GM12878 (cell line): Measurements from ENCODE around the gene ENTREP1. TPM values are rescaled to one million over a fixed set of nuclear protein-coding genes. Genes with fewer than 3 reads are reported as not detected.

Experiments
- ATAC-seq: fragments of 200-7000 bp; cut with Tn5 transposase; 3 replicates; pipeline ENCODE4 v1.9.1; 2020; ENCODE audit warnings: mild to moderate bottlenecking, moderate library complexity
- BruUV-seq: library from RNA; stranded (reverse); fragments of 400-500 nt; replicated peaks from 2 replicates; lab custom pipeline; 2021; lab: Mats Ljungman, UMichigan
- CTCF ChIA-PET: fragments of 300-600 bp; sonication (Branson Sonifier 250); formaldehyde crosslinking; extraction: SDS; loops from one replicate; lab custom pipeline; 2021; ENCODE audit warnings: inconsistent platforms; lab: Yijun Ruan, JAX
- POLR2A ChIA-PET: fragments of 350-600 bp; formaldehyde crosslinking; extraction: SDS; loops from one replicate; lab custom pipeline; 2021; ENCODE audit warnings: inconsistent platforms; lab: Charles Lee
- RAD21 ChIA-PET: fragments of 300-600 bp; sonication (Branson Sonifier 250); formaldehyde crosslinking; loops from one replicate; lab custom pipeline; 2023; ENCODE audit warnings: antibody characterized with exemption; ENCODE audit not compliant: unreplicated experiment; lab: Charles Lee
- SMC1A ChIA-PET: fragments of 300-600 bp; sonication (Branson Sonifier 250); formaldehyde crosslinking; loops from one replicate; lab custom pipeline; 2023; ENCODE audit not compliant: unreplicated experiment, uncharacterized antibody; lab: Charles Lee
- DNase-seq: peaks from one replicate; pipeline ENCODE4 v3.0.0-alpha.2; 2011; ENCODE audit warnings: low read depth, low spot score
- FAIRE-seq: peaks from 3 replicates; lab custom pipeline; 2011; peaks lifted over from hg19 to GRCh38; lab: Jason Lieb, UNC
- H2AFZ ChIP-seq: 2 replicates; pipeline ENCODE4 v1.6.0; 2011; ENCODE audit warnings: low read depth, low read length, control low read depth; ENCODE audit not compliant: control insufficient read depth
- H3K27ac ChIP-seq: 2 replicates; pipeline ENCODE4 v1.5.1; 2011; ENCODE audit warnings: control low read depth; ENCODE audit not compliant: control insufficient read depth, insufficient read depth
- H3K27me3 ChIP-seq, 2 experiments: replicated peaks in 1 of 2; 2 replicates each; pipeline versions ENCODE4 v1.6.0 to v1.6.1; 2011; ENCODE audit warnings: low read length in 1 of 2; ENCODE audit not compliant: control insufficient read depth in 2 of 2, insufficient read depth in 2 of 2
- H3K36me3 ChIP-seq, 2 experiments: 2 replicates each; pipeline ENCODE4 v1.5.1; 2011; ENCODE audit warnings: low read length in 1 of 2; ENCODE audit not compliant: control insufficient read depth in 2 of 2, insufficient read depth in 2 of 2
- H3K4me1 ChIP-seq: 2 replicates; pipeline ENCODE4 v1.6.1; 2011; ENCODE audit warnings: mild to moderate bottlenecking, low read length, moderate library complexity, mixed read lengths; ENCODE audit not compliant: control insufficient read depth, insufficient read depth
- H3K4me2 ChIP-seq: 2 replicates; pipeline ENCODE4 v1.6.0; 2011; ENCODE audit warnings: control low read depth; ENCODE audit not compliant: control insufficient read depth, insufficient read depth
- H3K4me3 ChIP-seq: fragments of 200-600 bp; sonication (generic); 2 replicates; pipeline ENCODE4 v1.5.1; 2016
- H3K79me2 ChIP-seq: 2 replicates; pipeline ENCODE4 v1.6.0; 2011; ENCODE audit warnings: low read length; ENCODE audit not compliant: control insufficient read depth, insufficient read depth
- H3K9ac ChIP-seq: 2 replicates; pipeline ENCODE4 v1.8.0; 2011; ENCODE audit warnings: low read length, control low read depth, mixed read lengths; ENCODE audit not compliant: control insufficient read depth, insufficient read depth
- H3K9me3 ChIP-seq: replicated peaks from 3 replicates; pipeline ENCODE4 v1.5.1; 2011; ENCODE audit warnings: mild to moderate bottlenecking, low read length; ENCODE audit not compliant: control insufficient read depth, insufficient read depth
- H4K20me1 ChIP-seq: 2 replicates; pipeline ENCODE4 v1.6.0; 2011; ENCODE audit not compliant: control insufficient read depth, insufficient read depth
- CBFB ChIP-seq: IDR thresholded peaks from 2 replicates; pipeline ENCODE4 v1.6.1; 2016; ENCODE audit warnings: antibody characterized with exemption, low read depth
- CREM ChIP-seq: IDR thresholded peaks from 2 replicates; pipeline ENCODE4 v1.6.1; 2014; ENCODE audit warnings: antibody characterized with exemption, low read depth
- CUX1 ChIP-seq: IDR thresholded peaks from 2 replicates; pipeline ENCODE4 v1.6.1; 2012; ENCODE audit warnings: improper control_type of control experiment, low read depth, low read length; ENCODE audit not compliant: insufficient replicate concordance
- MEF2A ChIP-seq: IDR thresholded peaks from 2 replicates; pipeline ENCODE4 v1.6.1; 2011; ENCODE audit warnings: low read depth, mild to moderate bottlenecking, low read length, moderate library complexity; ENCODE audit not compliant: insufficient read depth
- RB1 ChIP-seq: fragments of 450-650 bp; formaldehyde crosslinking; IDR thresholded peaks from 2 replicates; pipeline ENCODE4 v1.6.1; 2017; ENCODE audit warnings: mild to moderate bottlenecking, borderline replicate concordance
- RELB ChIP-seq: fragments of 450-650 bp; IDR thresholded peaks from 2 replicates; pipeline ENCODE4 v1.6.1; 2017; ENCODE audit warnings: low read depth, mild to moderate bottlenecking, moderate library complexity
- SKIL ChIP-seq: fragments of 450-650 bp; IDR thresholded peaks from 2 replicates; pipeline ENCODE4 v1.6.1; 2017; ENCODE audit warnings: mild to moderate bottlenecking, low read depth, inconsistent platforms; ENCODE audit not compliant: poor library complexity, severe bottlenecking
- SMARCA5 ChIP-seq: fragments of 450-650 bp; IDR thresholded peaks from 2 replicates; pipeline ENCODE4 v1.6.1; 2017; ENCODE audit warnings: mild to moderate bottlenecking
- ZNF207 ChIP-seq: fragments of 450-650 bp; IDR thresholded peaks from 2 replicates; pipeline ENCODE4 v1.6.1; 2014; ENCODE audit warnings: antibody characterized with exemption, mild to moderate bottlenecking, borderline replicate concordance
- WGBS: methylation state at CpG from one replicate; pipeline ENCODE4 v1.1.6; 2016; ENCODE audit warnings: low lambda C conversion rate; ENCODE audit not compliant: insufficient replicate concordance, insufficient coverage; ENCODE audit errors: missing lambda C conversion rate; 5-methylcytosine and 5-hydroxymethylcytosine counted together
- in situ Hi-C: fragments of 300-500 bp; cut with MboI; formaldehyde crosslinking; loops from 9 replicates; pipeline ENCODE4 v1.14.3; 2018; ENCODE audit warnings: mixed read lengths
- intact Hi-C: fragments of 100-400 bp; cut with micrococcal nuclease; formaldehyde crosslinking; loops from one replicate; pipeline ENCODE4 v1.14.2; 2022; ENCODE audit not compliant: unreplicated experiment
- polyA plus RNA-seq, 11 experiments: library from polyadenylated mRNA; depleted of rRNA in 4 of 11; unstranded in 6 of 11; stranded (reverse) in 5 of 11; fragments of >200 nt; fragmentation: Nextera tagmentation in 4 of 11; fragmentation: Illumina TruSeq in 1 of 11; extraction: Ambion mirVana in 4 of 11; extraction: Trizol in 1 of 11; gene quantifications; 1 replicate in 1 of 11; 2 replicates in 10 of 11; pipeline versions ENCODE4 v1.2.1 to v1.2.3, GENCODE V29; 2011 to 2016; ENCODE audit warnings: inconsistent platforms in 2 of 11, missing spikeins in 2 of 11, low read depth in 1 of 11
- total RNA-seq, 4 experiments: library from RNA; depleted of rRNA in 3 of 4; stranded (reverse); fragments of >200 nt in 3 of 4; fragmentation: Illumina TruSeq in 1 of 4; extraction: Trizol in 1 of 4; gene quantifications; 2 replicates each; pipeline versions ENCODE4 v1.2.1 to v1.2.3, GENCODE V29; 2013 to 2021

ENTREP1 gene
- total and polyA plus RNA-seq, 10 of the 15 experiments (the other 5 are each of a cell fraction or from before 2014, with no cell fraction given): not detected

- in situ Hi-C loops: no loop called here
- H3K4me3 ChIP-seq: no peak overlapping the region
- no peaks in the 10 kb centered on the region for H4K20me1 ChIP-seq
- no TSS peak for BruUV-seq
- no peaks in the 10 kb centered on the region; a peak in 1 of 4 replicates for H3K27me3 ChIP-seq
- intact Hi-C loops: no loop called here
- CTCF ChIA-PET: no interaction called here
- RAD21 ChIA-PET: no interaction called here
- H3K36me3 ChIP-seq: no peaks in the 10 kb centered on the region
- H3K9ac ChIP-seq: no peak overlapping the region
- FAIRE-seq (no peak), DNase-seq (no peak), ATAC-seq (no peak)
- H3K27ac ChIP-seq: no peak overlapping the region
- no peaks in the 10 kb centered on the region for H3K4me1 ChIP-seq
- POLR2A ChIA-PET: no interaction called here
- H3K79me2 ChIP-seq: no peaks in the 10 kb centered on the region
- whole genome bisulfite sequencing: 60% methylated on average over 1 of the region's 1 CpG
- TF ChIP-seq RELB (no peak), CREM (no peak), SMARCA5 (no peak), RB1 (no peak), CBFB (no peak), MEF2A (no peak), CUX1 (no peak), ZNF207 (no peak), SKIL (no peak)
- no peak overlapping the region for H2AFZ ChIP-seq
- SMC1A ChIA-PET: interaction anchor here (1.8 kb wide), 1 partner anchor 10 kb away, joined by 5 read pairs; no protein-coding TSS in a partner anchor
- H3K9me3 ChIP-seq: no peaks in the 10 kb centered on the region
- no peak overlapping the region for H3K4me2 ChIP-seq
Observed at GRCh38 chr9:69342769-69343168, 17.8 kb downstream of the ENTREP1 start.
